DOHH2 (cell line): ENCODE data around the gene LAMB1.

Experiments used
- H3F3A ChIP-seq: fragments of 200-600 bp; sonication (generic), shearing (Covaris generic); 2 replicates; pipeline ENCODE4 v1.6.0; 2016; ENCODE audit warnings: antibody characterized with exemption, mild to moderate bottlenecking; ENCODE audit not compliant: control insufficient read depth, insufficient read depth
- H3K27ac ChIP-seq: fragments of 200-600 bp; sonication (generic); 2 replicates; pipeline ENCODE4 v1.5.1; 2014; ENCODE audit warnings: low read depth, mild to moderate bottlenecking, low read length, moderate library complexity
- H3K27me3 ChIP-seq: fragments of 200-600 bp; sonication (generic); 2 replicates; pipeline ENCODE4 v1.6.1; 2014; ENCODE audit warnings: mild to moderate bottlenecking, low read length, mixed read lengths; ENCODE audit not compliant: control insufficient read depth
- H3K36me3 ChIP-seq: fragments of 200-600 bp; sonication (generic); 2 replicates; pipeline ENCODE4 v1.6.1; 2014; ENCODE audit warnings: mild to moderate bottlenecking, low read length, moderate library complexity, mixed read lengths; ENCODE audit not compliant: control insufficient read depth
- H3K4me1 ChIP-seq: fragments of 200-600 bp; sonication (generic); 2 replicates; pipeline ENCODE4 v1.6.1; 2014; ENCODE audit warnings: mild to moderate bottlenecking, low read length, mixed read lengths; ENCODE audit not compliant: control insufficient read depth
- H3K4me2 ChIP-seq: fragments of 200-600 bp; sonication (generic); 2 replicates; pipeline ENCODE4 v1.6.0; 2014; ENCODE audit warnings: mild to moderate bottlenecking, low read length, moderate library complexity
- H3K4me3 ChIP-seq: fragments of 200-600 bp; sonication (generic); 2 replicates; pipeline ENCODE4 v1.5.1; 2014; ENCODE audit warnings: mild to moderate bottlenecking, low read length, mixed read lengths
- H3K79me2 ChIP-seq: fragments of 200-600 bp; sonication (generic); 2 replicates; pipeline ENCODE4 v1.6.1; 2014; ENCODE audit warnings: mild to moderate bottlenecking, low read length, mixed read lengths; ENCODE audit not compliant: control insufficient read depth
- H3K9me2 ChIP-seq: fragments of 200-600 bp; sonication (generic); replicated peaks from 2 replicates; pipeline ENCODE4 v1.6.1; 2014; ENCODE audit warnings: mild to moderate bottlenecking, low read length, mixed read lengths; ENCODE audit not compliant: control insufficient read depth
- H3K9me3 ChIP-seq: fragments of 200-600 bp; sonication (generic); 2 replicates; pipeline ENCODE4 v1.6.1; 2014; ENCODE audit warnings: antibody characterized with exemption, low read length, mixed read lengths; ENCODE audit not compliant: control insufficient read depth, insufficient read depth
- H4K20me1 ChIP-seq: fragments of 200-600 bp; sonication (generic); 2 replicates; pipeline ENCODE4 v1.6.0; 2014; ENCODE audit warnings: low read depth, mild to moderate bottlenecking, antibody characterized with exemption, low read length, moderate library complexity; ENCODE audit not compliant: control insufficient read depth, insufficient read depth
- EZH2phosphoT487 ChIP-seq: fragments of 200-600 bp; sonication (generic); IDR thresholded peaks from 2 replicates; pipeline ENCODE4 v1.6.1; 2017; ENCODE audit warnings: borderline replicate concordance, mild to moderate bottlenecking, antibody characterized with exemption, low read length, moderate library complexity, mixed read lengths
- TF ChIP-seq, protein P1 (sequence below): fragments of 200-600 bp; sonication (generic); IDR thresholded peaks from one replicate; pipeline ENCODE4 v1.5.1; 2014; ENCODE audit warnings: antibody characterized with exemption, mild to moderate bottlenecking, low read depth, low read length; ENCODE audit not compliant: poor library complexity, severe bottlenecking

LAMB1 gene

DNA sequence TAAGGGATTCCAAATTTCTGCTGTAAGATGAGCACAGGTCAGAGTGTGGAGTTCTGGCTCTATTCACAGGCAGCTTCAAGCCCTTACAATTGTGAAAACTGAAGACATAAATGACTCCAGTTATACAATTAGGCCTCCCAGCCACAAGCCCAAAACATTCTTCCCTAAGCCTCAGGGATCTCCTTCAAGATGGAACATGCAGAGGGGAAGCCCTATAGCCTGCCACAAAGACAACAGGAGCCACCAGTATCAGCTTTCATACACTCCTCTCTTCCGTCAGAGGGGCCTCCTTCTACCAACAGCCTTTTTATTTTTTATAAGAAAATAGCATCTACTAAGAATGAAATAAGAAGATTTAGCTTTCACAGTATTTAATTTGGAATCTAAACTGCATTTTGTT is 65.4 kb downstream of the LAMB1 start:
- Histone ChIP-seq H3K27ac (no peak overlapping the region), H4K20me1 (no peaks in the 10 kb centered on the region), H3K9me3 (no peaks in the 10 kb centered on the region), H3K4me2 (no peak overlapping the region), H3K4me1 (no peaks in the 10 kb centered on the region), H3K27me3 (no peaks in the 10 kb centered on the region), H3K79me2 (no peaks in the 10 kb centered on the region), H3K36me3 (no peaks in the 10 kb centered on the region), H3F3A (no peaks in the 10 kb centered on the region), H3K9me2 (no peaks in the 10 kb centered on the region), H3K4me3 (no peak overlapping the region)
- TF ChIP-seq, protein P1, sequence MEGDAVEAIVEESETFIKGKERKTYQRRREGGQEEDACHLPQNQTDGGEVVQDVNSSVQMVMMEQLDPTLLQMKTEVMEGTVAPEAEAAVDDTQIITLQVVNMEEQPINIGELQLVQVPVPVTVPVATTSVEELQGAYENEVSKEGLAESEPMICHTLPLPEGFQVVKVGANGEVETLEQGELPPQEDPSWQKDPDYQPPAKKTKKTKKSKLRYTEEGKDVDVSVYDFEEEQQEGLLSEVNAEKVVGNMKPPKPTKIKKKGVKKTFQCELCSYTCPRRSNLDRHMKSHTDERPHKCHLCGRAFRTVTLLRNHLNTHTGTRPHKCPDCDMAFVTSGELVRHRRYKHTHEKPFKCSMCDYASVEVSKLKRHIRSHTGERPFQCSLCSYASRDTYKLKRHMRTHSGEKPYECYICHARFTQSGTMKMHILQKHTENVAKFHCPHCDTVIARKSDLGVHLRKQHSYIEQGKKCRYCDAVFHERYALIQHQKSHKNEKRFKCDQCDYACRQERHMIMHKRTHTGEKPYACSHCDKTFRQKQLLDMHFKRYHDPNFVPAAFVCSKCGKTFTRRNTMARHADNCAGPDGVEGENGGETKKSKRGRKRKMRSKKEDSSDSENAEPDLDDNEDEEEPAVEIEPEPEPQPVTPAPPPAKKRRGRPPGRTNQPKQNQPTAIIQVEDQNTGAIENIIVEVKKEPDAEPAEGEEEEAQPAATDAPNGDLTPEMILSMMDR: no peak
- TF ChIP-seq EZH2phosphoT487: no peak

DNA sequence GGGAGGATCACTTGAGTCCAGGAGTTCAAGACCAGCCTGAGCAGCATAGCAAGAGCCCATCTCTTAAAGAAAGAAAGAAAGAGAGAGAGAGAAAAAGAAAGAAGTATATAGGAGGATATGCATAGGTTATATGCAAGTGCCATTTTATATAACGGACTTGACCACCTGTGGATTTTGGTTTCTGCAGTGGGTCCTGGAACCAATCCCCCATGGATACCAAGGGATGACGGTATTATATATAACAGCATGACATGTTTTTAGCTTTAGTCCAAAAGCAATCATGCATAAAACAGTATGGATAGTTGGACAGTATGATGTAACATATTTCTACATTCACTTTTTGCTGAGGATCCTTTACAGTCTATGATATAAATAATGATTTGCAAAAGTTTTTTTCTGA is 66.6 kb downstream of the LAMB1 start:
- Histone ChIP-seq H3K9me2 (no peaks in the 10 kb centered on the region), H4K20me1 (no peaks in the 10 kb centered on the region), H3F3A (no peaks in the 10 kb centered on the region), H3K36me3 (no peaks in the 10 kb centered on the region), H3K4me1 (no peaks in the 10 kb centered on the region), H3K4me2 (no peak overlapping the region), H3K9me3 (no peaks in the 10 kb centered on the region), H3K79me2 (no peaks in the 10 kb centered on the region), H3K27ac (no peak overlapping the region), H3K4me3 (no peak overlapping the region), H3K27me3 (no peaks in the 10 kb centered on the region)
- no peak for TF ChIP-seq EZH2phosphoT487
- TF ChIP-seq, protein P1: no peak

DNA sequence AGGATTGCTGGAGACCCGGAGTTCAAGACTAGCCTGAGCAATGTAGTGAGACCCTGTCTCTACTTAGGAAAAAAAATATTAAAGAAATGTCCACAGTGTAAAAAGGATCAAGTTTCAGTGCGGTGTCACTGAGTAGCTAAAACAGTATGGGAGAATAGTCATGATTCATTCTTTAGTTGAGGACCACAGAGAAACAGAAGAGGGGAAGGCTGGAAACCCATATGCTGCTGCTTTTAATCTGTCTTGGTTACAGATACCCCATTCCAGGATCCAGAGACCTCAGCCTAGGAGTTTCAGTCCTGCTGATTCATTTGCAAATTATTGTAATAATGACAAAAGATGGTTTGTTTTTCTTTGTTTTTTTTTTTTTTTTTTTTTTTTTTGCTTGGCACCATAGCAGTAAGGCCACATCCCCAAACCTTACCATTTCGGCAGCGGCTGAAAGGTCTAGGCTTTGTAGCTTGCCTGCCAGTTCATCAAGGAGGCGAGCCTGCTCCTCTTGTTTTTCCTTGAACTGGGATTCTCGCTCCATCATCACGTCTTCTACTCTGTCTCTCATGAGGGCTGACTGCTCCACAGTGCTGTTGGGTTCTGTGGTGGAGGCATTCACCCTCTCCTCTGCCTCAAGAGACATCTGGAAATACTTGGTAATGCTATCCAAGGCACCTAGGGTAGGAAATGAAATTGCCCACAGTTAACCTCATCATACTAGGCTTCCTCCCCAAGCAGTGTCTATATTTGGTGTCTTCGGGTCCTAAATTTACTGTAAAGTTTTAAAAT is 67.8 kb downstream of the LAMB1 start:
- no peak for TF ChIP-seq EZH2phosphoT487
- H3K4me2 ChIP-seq: no peak overlapping the region
- no peaks in the 10 kb centered on the region for H3K4me1 ChIP-seq
- H4K20me1 ChIP-seq: no peaks in the 10 kb centered on the region
- H3K9me2 ChIP-seq: no peaks in the 10 kb centered on the region
- no peak overlapping the region for H3K4me3 ChIP-seq
- no peak overlapping the region for H3K27ac ChIP-seq
- H3K79me2 ChIP-seq: no peaks in the 10 kb centered on the region
- H3K27me3 ChIP-seq: no peaks in the 10 kb centered on the region
- no peaks in the 10 kb centered on the region for H3F3A ChIP-seq
- H3K9me3 ChIP-seq: no peaks in the 10 kb centered on the region
- H3K36me3 ChIP-seq: no peaks in the 10 kb centered on the region

DNA sequence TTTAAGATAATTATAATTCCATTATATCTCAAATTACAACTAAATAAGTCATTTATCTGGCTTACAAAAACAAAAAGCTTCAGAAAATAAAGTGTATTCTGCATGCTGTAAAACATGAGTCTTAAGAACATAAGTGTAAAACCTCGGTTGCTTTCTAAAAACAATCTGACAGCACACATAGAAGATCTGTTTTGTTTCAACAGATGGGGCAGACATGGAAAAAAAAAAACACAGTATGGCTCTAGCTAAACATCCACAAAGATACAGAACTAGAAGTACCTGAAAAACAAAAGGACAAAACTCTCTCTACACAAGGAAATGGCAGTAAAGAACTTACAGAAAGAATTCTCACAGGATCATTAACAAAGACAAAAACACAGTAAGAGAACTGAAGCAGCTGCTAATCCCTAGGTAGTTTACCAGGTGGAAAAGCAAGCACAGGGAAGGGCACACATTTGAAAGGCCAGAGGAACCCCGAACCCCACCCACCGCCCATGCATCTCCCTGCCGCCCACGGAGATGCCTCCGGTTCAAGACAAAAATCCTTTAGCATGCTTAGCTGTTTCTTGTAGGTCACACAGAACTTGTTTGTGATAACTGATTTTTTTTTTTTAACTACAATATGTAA is 69.5 kb downstream of the LAMB1 start:
- Histone ChIP-seq H3F3A (no peaks in the 10 kb centered on the region), H4K20me1 (no peaks in the 10 kb centered on the region), H3K4me1 (no peaks in the 10 kb centered on the region), H3K79me2 (no peaks in the 10 kb centered on the region), H3K4me2 (no peak overlapping the region), H3K27ac (no peak overlapping the region), H3K4me3 (no peak overlapping the region), H3K27me3 (no peaks in the 10 kb centered on the region), H3K36me3 (0 out of 2 replicates have a peak, but pooled peaks cover 3% of the 10 kb centered on the region), H3K9me2 (no peaks in the 10 kb centered on the region), H3K9me3 (no peaks in the 10 kb centered on the region)
- TF ChIP-seq, protein P1: no peak
- TF ChIP-seq EZH2phosphoT487: no peak
